ENCODE data around the gene SORD. TPM values are rescaled to one million over a fixed set of nuclear protein-coding genes. Genes with fewer than 3 reads are reported as not detected.
"Not testable (repeated sequence)": the region's sequence is repeated elsewhere in the genome, so short reads cannot be mapped to it uniquely, and the experiment has no call there.

Gene SORD
- total RNA-seq, 1 experiment from 2014 or later: 116 TPM

GRCh38 chr15:45024649-45025048 is 1.7 kb downstream of the SORD start:
- POLR2A ChIA-PET; H3K4me3 ChIP-seq (replicated peaks in 1 of 2; ENCODE audit: low read depth in 1 of 2, low read length in 2 of 2); ATAC-seq; H3K4me2 ChIP-seq (ENCODE audit: low read length); BruUV-seq (replicated peaks); H3K9me2 ChIP-seq (ENCODE audit: insufficient read depth); H2AFZ ChIP-seq (ENCODE audit: low read depth, low read length, poor library complexity, severe bottlenecking); H3K27me3 ChIP-seq (ENCODE audit: insufficient read depth, low read length); RAD21 ChIA-PET (ENCODE audit: low non-redundant PET in 1 of 2, low total read pairs in 2 of 2, uncharacterized antibody in 2 of 2, unreplicated experiment in 2 of 2); DNase-seq (ENCODE audit: low read depth, low spot score); H3K27ac ChIP-seq (ENCODE audit: low read depth, low read length); intact Hi-C loops (cut with micrococcal nuclease); CTCF ChIA-PET; H3K9me3 ChIP-seq (ENCODE audit: control insufficient read depth in 1 of 2, insufficient read depth in 1 of 2, low read depth in 1 of 2, low read length in 2 of 2); H3K9ac ChIP-seq (ENCODE audit: low read length); H4K20me1 ChIP-seq (ENCODE audit: insufficient read depth): not testable (repeated sequence)
- Histone ChIP-seq H3K36me3 (ENCODE audit: control insufficient read depth in 1 of 2, insufficient read depth in 2 of 2, low read length in 2 of 2) (peaks cover 4 to 21% of the 10 kb centered on the region in 2 experiments; a peak in 3 of 4 replicates), H3K4me1 (ENCODE audit: control insufficient read depth in 1 of 2, insufficient read depth in 2 of 2, low read length in 2 of 2) (peaks cover 4 to 20% of the 10 kb centered on the region in 2 experiments), H3K79me2 (ENCODE audit: insufficient read depth, low read length) (peaks cover 64% of the 10 kb centered on the region)

GRCh38 chr15:45025627-45026026 is 2.6 kb downstream of the SORD start:
- H3K4me3 ChIP-seq (replicated peaks in 1 of 2; ENCODE audit: low read depth in 1 of 2, low read length in 2 of 2); H3K27me3 ChIP-seq (ENCODE audit: insufficient read depth, low read length); RAD21 ChIA-PET (ENCODE audit: low non-redundant PET in 1 of 2, low total read pairs in 2 of 2, uncharacterized antibody in 2 of 2, unreplicated experiment in 2 of 2); H3K9me2 ChIP-seq (ENCODE audit: insufficient read depth); H3K9me3 ChIP-seq (ENCODE audit: control insufficient read depth in 1 of 2, insufficient read depth in 1 of 2, low read depth in 1 of 2, low read length in 2 of 2); DNase-seq (ENCODE audit: low read depth, low spot score); H2AFZ ChIP-seq (ENCODE audit: low read depth, low read length, poor library complexity, severe bottlenecking); H3K4me2 ChIP-seq (ENCODE audit: low read length); H3K9ac ChIP-seq (ENCODE audit: low read length); BruUV-seq (replicated peaks); H3K27ac ChIP-seq (ENCODE audit: low read depth, low read length); ATAC-seq; intact Hi-C loops (cut with micrococcal nuclease); CTCF ChIA-PET; POLR2A ChIA-PET; H4K20me1 ChIP-seq (ENCODE audit: insufficient read depth): not testable (repeated sequence)
- H3K36me3 ChIP-seq (ENCODE audit: control insufficient read depth in 1 of 2, insufficient read depth in 2 of 2, low read length in 2 of 2): peaks cover 6 to 23% of the 10 kb centered on the region in 2 experiments; a peak in 3 of 4 replicates
- peaks cover 4 to 20% of the 10 kb centered on the region in 2 experiments for H3K4me1 ChIP-seq (ENCODE audit: control insufficient read depth in 1 of 2, insufficient read depth in 2 of 2, low read length in 2 of 2)
- peaks cover 74% of the 10 kb centered on the region for H3K79me2 ChIP-seq (ENCODE audit: insufficient read depth, low read length)

- intact Hi-C loops (cut with micrococcal nuclease): no loop called here
- DNase-seq (ENCODE audit: low read depth, low spot score) (no peak), ATAC-seq (no peak)
- 0 out of 4 replicates have a peak, but pooled peaks cover 0 to 5% of the 10 kb centered on the region in 2 experiments for H3K9me3 ChIP-seq (ENCODE audit: control insufficient read depth in 1 of 2, insufficient read depth in 1 of 2, low read depth in 1 of 2, low read length in 2 of 2)
- no peaks in the 10 kb centered on the region for H3K27me3 ChIP-seq (ENCODE audit: insufficient read depth, low read length)
- H3K4me1 ChIP-seq (ENCODE audit: control insufficient read depth in 1 of 2, insufficient read depth in 2 of 2, low read length in 2 of 2): peaks cover 4 to 20% of the 10 kb centered on the region in 2 experiments
- H3K27ac ChIP-seq (ENCODE audit: low read depth, low read length): no peak overlapping the region
- peaks cover 82% of the 10 kb centered on the region for H3K79me2 ChIP-seq (ENCODE audit: insufficient read depth, low read length)
- BruUV-seq (replicated peaks): no TSS peak
- H3K9me2 ChIP-seq (ENCODE audit: insufficient read depth): no peaks in the 10 kb centered on the region
- H3K4me3 ChIP-seq (replicated peaks in 1 of 2; ENCODE audit: low read depth in 1 of 2, low read length in 2 of 2): no peak overlapping the region
- H3K4me2 ChIP-seq (ENCODE audit: low read length): no peak overlapping the region
- no peaks in the 10 kb centered on the region; the same call in 1 of the 2 replicates for H4K20me1 ChIP-seq (ENCODE audit: insufficient read depth)
- CTCF ChIA-PET: no interaction called here
- no peak overlapping the region for H2AFZ ChIP-seq (ENCODE audit: low read depth, low read length, poor library complexity, severe bottlenecking)
- no peak overlapping the region for H3K9ac ChIP-seq (ENCODE audit: low read length)
- TF ChIP-seq CEBPB (IDR thresholded peaks at IDR 0.05; ENCODE audit: low read depth): no peak
- no peak for TF ChIP-seq EGR1 (IDR thresholded peaks at IDR 0.05; ENCODE audit: low read depth)
- TF ChIP-seq, protein P1, sequence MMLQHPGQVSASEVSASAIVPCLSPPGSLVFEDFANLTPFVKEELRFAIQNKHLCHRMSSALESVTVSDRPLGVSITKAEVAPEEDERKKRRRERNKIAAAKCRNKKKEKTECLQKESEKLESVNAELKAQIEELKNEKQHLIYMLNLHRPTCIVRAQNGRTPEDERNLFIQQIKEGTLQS (IDR thresholded peaks at IDR 0.05): no peak
- TF ChIP-seq SP1 (IDR thresholded peaks at IDR 0.05; ENCODE audit: low read depth): no peak
- peaks cover 12 to 30% of the 10 kb centered on the region in 2 experiments; a peak in 3 of 4 replicates for H3K36me3 ChIP-seq (ENCODE audit: control insufficient read depth in 1 of 2, insufficient read depth in 2 of 2, low read length in 2 of 2)
- POLR2A ChIA-PET: no interaction called here
- RAD21 ChIA-PET (ENCODE audit: low non-redundant PET in 1 of 2, low total read pairs in 2 of 2, uncharacterized antibody in 2 of 2, unreplicated experiment in 2 of 2): no interaction called here
These were observed 3.7 kb downstream of the SORD start for GRCh38 chr15:45026651-45027190.

Data from HCT116 (cell line).